GM23338 (cell line): ENCODE data around the gene CTNND2. TPM values are rescaled to one million over a fixed set of nuclear protein-coding genes. Genes with fewer than 3 reads are reported as not detected.

Source experiments
- ATAC-seq: fragments of 200-7000 bp; cut with Tn5 transposase; 3 replicates; pipeline ENCODE4 v1.9.1; 2020
- DNase-seq: peaks from one replicate; pipeline ENCODE4 v3.0.0-alpha.2; 2015; ENCODE audit warnings: low spot score
- H2AFZ ChIP-seq: fragments of 200-600 bp; sonication (generic); 2 replicates; pipeline ENCODE4 v1.8.0; 2016; ENCODE audit warnings: antibody characterized with exemption, mild to moderate bottlenecking, moderate library complexity
- H3F3A ChIP-seq: fragments of 200-600 bp; sonication (generic); replicated peaks from 2 replicates; pipeline ENCODE4 v1.8.0; 2017; ENCODE audit warnings: antibody characterized with exemption, mixed run types, low read depth
- H3K27ac ChIP-seq: fragments of 200-600 bp; sonication (generic); 2 replicates; pipeline ENCODE4 v1.6.1; 2016; ENCODE audit warnings: low read depth
- H3K27me3 ChIP-seq: fragments of 200-600 bp; sonication (generic); 2 replicates; pipeline ENCODE4 v1.8.0; 2016; ENCODE audit warnings: mild to moderate bottlenecking, mixed run types, moderate library complexity; ENCODE audit not compliant: insufficient read depth
- H3K36me3 ChIP-seq: fragments of 200-600 bp; sonication (generic); 2 replicates; pipeline ENCODE4 v1.8.0; 2016; ENCODE audit warnings: mild to moderate bottlenecking; ENCODE audit not compliant: insufficient read depth
- H3K4me1 ChIP-seq: fragments of 200-600 bp; sonication (generic); 2 replicates; pipeline ENCODE4 v1.8.0; 2016; ENCODE audit warnings: mild to moderate bottlenecking, moderate library complexity; ENCODE audit not compliant: insufficient read depth
- H3K4me2 ChIP-seq: fragments of 200-600 bp; sonication (generic); 2 replicates; pipeline ENCODE4 v1.7.1; 2017; ENCODE audit warnings: mixed run types
- H3K4me3 ChIP-seq: fragments of 200-600 bp; sonication (generic); 2 replicates; pipeline ENCODE4 v1.6.1; 2016; ENCODE audit warnings: mixed run types
- H3K79me2 ChIP-seq: fragments of 200-600 bp; sonication (generic); replicated peaks from 2 replicates; pipeline ENCODE4 v1.8.0; 2017; ENCODE audit warnings: mild to moderate bottlenecking; ENCODE audit not compliant: insufficient read depth
- H3K9me2 ChIP-seq: fragments of 200-600 bp; sonication (generic); 2 replicates; pipeline ENCODE4 v1.8.0; 2017; ENCODE audit not compliant: insufficient read depth
- H4K20me1 ChIP-seq: fragments of 200-600 bp; sonication (generic); replicated peaks from 2 replicates; pipeline ENCODE4 v1.8.0; 2017; ENCODE audit warnings: mild to moderate bottlenecking; ENCODE audit not compliant: insufficient read depth
- H3K27ac Mint-ChIP-seq: 2 replicates; pipeline ENCODE4 v1.8.0; 2020; ENCODE audit warnings: inconsistent platforms, mild to moderate bottlenecking, moderate library complexity, mixed read lengths
- H3K27me3 Mint-ChIP-seq: 3 replicates; pipeline ENCODE4 v1.8.0; 2022; ENCODE audit warnings: low read depth, mild to moderate bottlenecking, moderate library complexity, mixed read lengths, inconsistent platforms; ENCODE audit not compliant: insufficient read depth, poor library complexity
- H3K36me3 Mint-ChIP-seq: 3 replicates; pipeline ENCODE4 v1.8.0; 2021; ENCODE audit warnings: low read depth, mild to moderate bottlenecking, inconsistent platforms, moderate library complexity, mixed read lengths
- H3K4me1 Mint-ChIP-seq: 3 replicates; pipeline ENCODE4 v1.8.0; 2020; ENCODE audit warnings: mild to moderate bottlenecking, inconsistent platforms, mixed read lengths
- H3K4me3 Mint-ChIP-seq: 3 replicates; pipeline ENCODE4 v1.8.0; 2021; ENCODE audit warnings: moderate library complexity, mild to moderate bottlenecking, inconsistent platforms, mixed read lengths
- H3K9me3 Mint-ChIP-seq: 3 replicates; pipeline ENCODE4 v1.8.0; 2020; ENCODE audit warnings: moderate library complexity, mild to moderate bottlenecking, inconsistent platforms, mixed read lengths
- CREB1 ChIP-seq: fragments of 250-450 bp; sonication (Bioruptor Pico); IDR thresholded peaks from 2 replicates; pipeline ENCODE4 v1.5.0; 2020; ENCODE audit warnings: low read depth, mild to moderate bottlenecking, moderate library complexity
- EZH2 ChIP-seq: fragments of 200-600 bp; sonication (generic); IDR thresholded peaks from one replicate; pipeline ENCODE4 v1.8.0; 2017; ENCODE audit warnings: antibody characterized with exemption, mild to moderate bottlenecking, low read depth; ENCODE audit not compliant: unreplicated experiment
- EZH2phosphoT487 ChIP-seq: fragments of 200-600 bp; sonication (generic); IDR thresholded peaks from one replicate; pipeline ENCODE4 v1.8.1; 2018; ENCODE audit warnings: antibody characterized with exemption; ENCODE audit not compliant: unreplicated experiment
- JUNB ChIP-seq: IDR thresholded peaks from one replicate; pipeline ENCODE4 v1.6.1; 2016; ENCODE audit warnings: antibody characterized with exemption; ENCODE audit not compliant: unreplicated experiment
- NANOG ChIP-seq: IDR thresholded peaks from 2 replicates; pipeline ENCODE4 v1.6.1; 2016; ENCODE audit warnings: antibody characterized with exemption, borderline replicate concordance
- POLR2AphosphoS5 ChIP-seq: IDR thresholded peaks from 2 replicates; pipeline ENCODE4 v1.6.1; 2016; ENCODE audit warnings: antibody characterized with exemption, low read depth
- STAT1 ChIP-seq: IDR thresholded peaks from one replicate; pipeline ENCODE4 v1.6.1; 2016; ENCODE audit warnings: antibody characterized with exemption; ENCODE audit not compliant: unreplicated experiment
- ZNF114 ChIP-seq: fragments of 250-450 bp; sonication (Bioruptor Pico); IDR thresholded peaks from 2 replicates; pipeline ENCODE4 v1.5.0; 2020; ENCODE audit warnings: mild to moderate bottlenecking, moderate library complexity
- ZNF331 ChIP-seq: fragments of 250-450 bp; sonication (Bioruptor Pico); IDR thresholded peaks from 2 replicates; pipeline ENCODE4 v1.5.0; 2020; ENCODE audit warnings: low read depth, mild to moderate bottlenecking, moderate library complexity
- polyA plus RNA-seq: library from polyadenylated mRNA; unstranded; fragments of >200 nt; fragmentation: Nextera tagmentation; extraction: Ambion mirVana; gene quantifications from 2 replicates; pipeline ENCODE4 v1.2.1, GENCODE V29; 2016
- total RNA-seq: library from RNA; depleted of rRNA; stranded (reverse); fragments of >200 nt; shearing (Covaris generic); gene quantifications from 2 replicates; pipeline ENCODE4 v1.2.3, GENCODE V29; 2014
- TF ChIP-seq, protein P1 (sequence below), 2 experiments: fragments of 200-600 bp in 1 of 2; sonication (generic) in 1 of 2; conservative IDR thresholded peaks; 2 replicates each; pipeline versions ENCODE4 v1.5.1 to v1.6.1; 2016 to 2017; ENCODE audit warnings: antibody characterized with exemption in 2 of 2, low read depth in 2 of 2, mild to moderate bottlenecking in 2 of 2, moderate library complexity in 1 of 2
- TF ChIP-seq, protein P2 (sequence below): fragments of 250-450 bp; sonication (Bioruptor Pico); IDR thresholded peaks from 2 replicates; pipeline ENCODE4 v1.5.0; 2020; ENCODE audit warnings: mild to moderate bottlenecking, moderate library complexity
- TF ChIP-seq, protein P3 (sequence below): IDR thresholded peaks from one replicate; pipeline ENCODE4 v1.6.1; 2018; ENCODE audit warnings: antibody characterized with exemption; ENCODE audit not compliant: unreplicated experiment
- TF ChIP-seq, protein P4 (sequence below): IDR thresholded peaks from 2 replicates; pipeline ENCODE4 v1.6.1; 2016; ENCODE audit warnings: antibody characterized with exemption

CTNND2 gene
- total and polyA plus RNA-seq, 2 experiments from 2014 or later = 5.1 to 7.0 TPM

DNA sequence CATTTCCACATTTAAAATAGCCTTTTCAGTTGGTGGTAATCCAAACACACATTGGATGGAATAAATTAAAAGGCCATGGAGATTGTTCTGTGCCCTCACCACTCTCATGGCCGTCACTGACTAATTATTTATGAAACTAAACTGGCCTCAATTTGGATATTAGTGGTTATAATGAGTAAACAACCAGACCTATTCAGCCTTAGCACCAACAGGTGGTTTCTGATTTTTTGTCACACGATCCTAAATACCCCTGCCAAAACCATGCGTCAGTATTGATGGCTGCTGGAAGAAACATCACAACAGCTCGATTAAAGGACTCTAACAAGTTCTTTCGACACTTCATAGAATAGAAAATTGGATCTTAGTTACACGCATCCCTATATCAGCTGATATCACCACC, 867.2 kb downstream of the CTNND2 start:
- Histone ChIP-seq H4K20me1 (no peaks in the 10 kb centered on the region), H3K4me1 (no peaks in the 10 kb centered on the region), H3K4me3 (no peak overlapping the region), H2AFZ (no peak overlapping the region), H3F3A (no peaks in the 10 kb centered on the region), H3K27ac (no peak overlapping the region), H3K4me2 (no peak overlapping the region), H3K36me3 (no peaks in the 10 kb centered on the region), H3K27me3 (no peaks in the 10 kb centered on the region), H3K79me2 (no peaks in the 10 kb centered on the region), H3K9me2 (no peaks in the 10 kb centered on the region)
- no peaks in the 10 kb centered on the region for H3K4me1 Mint-ChIP-seq
- no peak overlapping the region for H3K4me3 Mint-ChIP-seq
- H3K27ac Mint-ChIP-seq = no peak overlapping the region
- DNase-seq = no peak
- no peaks in the 10 kb centered on the region for H3K36me3 Mint-ChIP-seq
- peaks cover under 1% of the 10 kb centered on the region; the same call in 1 of the 3 replicates for H3K9me3 Mint-ChIP-seq
- no peaks in the 10 kb centered on the region for H3K27me3 Mint-ChIP-seq
- TF ChIP-seq POLR2AphosphoS5 (no peak), EZH2phosphoT487 (no peak), JUNB (no peak), ZNF331 (CRISPR knock-in tag) (no peak), ZNF114 (CRISPR knock-in tag) (no peak), CREB1 (CRISPR knock-in tag) (no peak), NANOG (no peak), STAT1 (no peak), EZH2 (no peak)
- TF ChIP-seq, protein P1, sequence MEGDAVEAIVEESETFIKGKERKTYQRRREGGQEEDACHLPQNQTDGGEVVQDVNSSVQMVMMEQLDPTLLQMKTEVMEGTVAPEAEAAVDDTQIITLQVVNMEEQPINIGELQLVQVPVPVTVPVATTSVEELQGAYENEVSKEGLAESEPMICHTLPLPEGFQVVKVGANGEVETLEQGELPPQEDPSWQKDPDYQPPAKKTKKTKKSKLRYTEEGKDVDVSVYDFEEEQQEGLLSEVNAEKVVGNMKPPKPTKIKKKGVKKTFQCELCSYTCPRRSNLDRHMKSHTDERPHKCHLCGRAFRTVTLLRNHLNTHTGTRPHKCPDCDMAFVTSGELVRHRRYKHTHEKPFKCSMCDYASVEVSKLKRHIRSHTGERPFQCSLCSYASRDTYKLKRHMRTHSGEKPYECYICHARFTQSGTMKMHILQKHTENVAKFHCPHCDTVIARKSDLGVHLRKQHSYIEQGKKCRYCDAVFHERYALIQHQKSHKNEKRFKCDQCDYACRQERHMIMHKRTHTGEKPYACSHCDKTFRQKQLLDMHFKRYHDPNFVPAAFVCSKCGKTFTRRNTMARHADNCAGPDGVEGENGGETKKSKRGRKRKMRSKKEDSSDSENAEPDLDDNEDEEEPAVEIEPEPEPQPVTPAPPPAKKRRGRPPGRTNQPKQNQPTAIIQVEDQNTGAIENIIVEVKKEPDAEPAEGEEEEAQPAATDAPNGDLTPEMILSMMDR (conservative IDR thresholded peaks at IDR 0.05; ENCODE audit: low read depth in 2 of 2) = no peak
- TF ChIP-seq, protein P2, sequence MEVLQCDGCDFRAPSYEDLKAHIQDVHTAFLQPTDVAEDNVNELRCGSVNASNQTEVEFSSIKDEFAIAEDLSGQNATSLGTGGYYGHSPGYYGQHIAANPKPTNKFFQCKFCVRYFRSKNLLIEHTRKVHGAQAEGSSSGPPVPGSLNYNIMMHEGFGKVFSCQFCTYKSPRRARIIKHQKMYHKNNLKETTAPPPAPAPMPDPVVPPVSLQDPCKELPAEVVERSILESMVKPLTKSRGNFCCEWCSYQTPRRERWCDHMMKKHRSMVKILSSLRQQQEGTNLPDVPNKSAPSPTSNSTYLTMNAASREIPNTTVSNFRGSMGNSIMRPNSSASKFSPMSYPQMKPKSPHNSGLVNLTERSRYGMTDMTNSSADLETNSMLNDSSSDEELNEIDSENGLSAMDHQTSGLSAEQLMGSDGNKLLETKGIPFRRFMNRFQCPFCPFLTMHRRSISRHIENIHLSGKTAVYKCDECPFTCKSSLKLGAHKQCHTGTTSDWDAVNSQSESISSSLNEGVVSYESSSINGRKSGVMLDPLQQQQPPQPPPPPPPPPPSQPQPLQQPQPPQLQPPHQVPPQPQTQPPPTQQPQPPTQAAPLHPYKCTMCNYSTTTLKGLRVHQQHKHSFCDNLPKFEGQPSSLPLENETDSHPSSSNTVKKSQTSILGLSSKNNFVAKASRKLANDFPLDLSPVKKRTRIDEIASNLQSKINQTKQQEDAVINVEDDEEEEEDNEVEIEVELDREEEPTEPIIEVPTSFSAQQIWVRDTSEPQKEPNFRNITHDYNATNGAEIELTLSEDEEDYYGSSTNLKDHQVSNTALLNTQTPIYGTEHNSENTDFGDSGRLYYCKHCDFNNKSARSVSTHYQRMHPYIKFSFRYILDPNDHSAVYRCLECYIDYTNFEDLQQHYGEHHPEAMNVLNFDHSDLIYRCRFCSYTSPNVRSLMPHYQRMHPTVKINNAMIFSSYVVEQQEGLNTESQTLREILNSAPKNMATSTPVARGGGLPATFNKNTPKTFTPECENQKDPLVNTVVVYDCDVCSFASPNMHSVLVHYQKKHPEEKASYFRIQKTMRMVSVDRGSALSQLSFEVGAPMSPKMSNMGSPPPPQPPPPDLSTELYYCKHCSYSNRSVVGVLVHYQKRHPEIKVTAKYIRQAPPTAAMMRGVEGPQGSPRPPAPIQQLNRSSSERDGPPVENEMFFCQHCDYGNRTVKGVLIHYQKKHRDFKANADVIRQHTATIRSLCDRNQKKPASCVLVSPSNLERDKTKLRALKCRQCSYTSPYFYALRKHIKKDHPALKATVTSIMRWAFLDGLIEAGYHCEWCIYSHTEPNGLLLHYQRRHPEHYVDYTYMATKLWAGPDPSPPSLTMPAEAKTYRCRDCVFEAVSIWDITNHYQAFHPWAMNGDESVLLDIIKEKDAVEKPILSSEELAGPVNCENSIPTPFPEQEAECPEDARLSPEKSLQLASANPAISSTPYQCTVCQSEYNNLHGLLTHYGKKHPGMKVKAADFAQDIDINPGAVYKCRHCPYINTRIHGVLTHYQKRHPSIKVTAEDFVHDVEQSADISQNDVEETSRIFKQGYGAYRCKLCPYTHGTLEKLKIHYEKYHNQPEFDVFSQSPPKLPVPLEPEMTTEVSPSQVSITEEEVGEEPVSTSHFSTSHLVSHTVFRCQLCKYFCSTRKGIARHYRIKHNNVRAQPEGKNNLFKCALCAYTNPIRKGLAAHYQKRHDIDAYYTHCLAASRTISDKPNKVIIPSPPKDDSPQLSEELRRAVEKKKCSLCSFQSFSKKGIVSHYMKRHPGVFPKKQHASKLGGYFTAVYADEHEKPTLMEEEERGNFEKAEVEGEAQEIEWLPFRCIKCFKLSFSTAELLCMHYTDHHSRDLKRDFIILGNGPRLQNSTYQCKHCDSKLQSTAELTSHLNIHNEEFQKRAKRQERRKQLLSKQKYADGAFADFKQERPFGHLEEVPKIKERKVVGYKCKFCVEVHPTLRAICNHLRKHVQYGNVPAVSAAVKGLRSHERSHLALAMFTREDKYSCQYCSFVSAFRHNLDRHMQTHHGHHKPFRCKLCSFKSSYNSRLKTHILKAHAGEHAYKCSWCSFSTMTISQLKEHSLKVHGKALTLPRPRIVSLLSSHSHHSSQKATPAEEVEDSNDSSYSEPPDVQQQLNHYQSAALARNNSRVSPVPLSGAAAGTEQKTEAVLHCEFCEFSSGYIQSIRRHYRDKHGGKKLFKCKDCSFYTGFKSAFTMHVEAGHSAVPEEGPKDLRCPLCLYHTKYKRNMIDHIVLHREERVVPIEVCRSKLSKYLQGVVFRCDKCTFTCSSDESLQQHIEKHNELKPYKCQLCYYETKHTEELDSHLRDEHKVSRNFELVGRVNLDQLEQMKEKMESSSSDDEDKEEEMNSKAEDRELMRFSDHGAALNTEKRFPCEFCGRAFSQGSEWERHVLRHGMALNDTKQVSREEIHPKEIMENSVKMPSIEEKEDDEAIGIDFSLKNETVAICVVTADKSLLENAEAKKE (CRISPR knock-in tag) = no peak
- TF ChIP-seq, protein P3, sequence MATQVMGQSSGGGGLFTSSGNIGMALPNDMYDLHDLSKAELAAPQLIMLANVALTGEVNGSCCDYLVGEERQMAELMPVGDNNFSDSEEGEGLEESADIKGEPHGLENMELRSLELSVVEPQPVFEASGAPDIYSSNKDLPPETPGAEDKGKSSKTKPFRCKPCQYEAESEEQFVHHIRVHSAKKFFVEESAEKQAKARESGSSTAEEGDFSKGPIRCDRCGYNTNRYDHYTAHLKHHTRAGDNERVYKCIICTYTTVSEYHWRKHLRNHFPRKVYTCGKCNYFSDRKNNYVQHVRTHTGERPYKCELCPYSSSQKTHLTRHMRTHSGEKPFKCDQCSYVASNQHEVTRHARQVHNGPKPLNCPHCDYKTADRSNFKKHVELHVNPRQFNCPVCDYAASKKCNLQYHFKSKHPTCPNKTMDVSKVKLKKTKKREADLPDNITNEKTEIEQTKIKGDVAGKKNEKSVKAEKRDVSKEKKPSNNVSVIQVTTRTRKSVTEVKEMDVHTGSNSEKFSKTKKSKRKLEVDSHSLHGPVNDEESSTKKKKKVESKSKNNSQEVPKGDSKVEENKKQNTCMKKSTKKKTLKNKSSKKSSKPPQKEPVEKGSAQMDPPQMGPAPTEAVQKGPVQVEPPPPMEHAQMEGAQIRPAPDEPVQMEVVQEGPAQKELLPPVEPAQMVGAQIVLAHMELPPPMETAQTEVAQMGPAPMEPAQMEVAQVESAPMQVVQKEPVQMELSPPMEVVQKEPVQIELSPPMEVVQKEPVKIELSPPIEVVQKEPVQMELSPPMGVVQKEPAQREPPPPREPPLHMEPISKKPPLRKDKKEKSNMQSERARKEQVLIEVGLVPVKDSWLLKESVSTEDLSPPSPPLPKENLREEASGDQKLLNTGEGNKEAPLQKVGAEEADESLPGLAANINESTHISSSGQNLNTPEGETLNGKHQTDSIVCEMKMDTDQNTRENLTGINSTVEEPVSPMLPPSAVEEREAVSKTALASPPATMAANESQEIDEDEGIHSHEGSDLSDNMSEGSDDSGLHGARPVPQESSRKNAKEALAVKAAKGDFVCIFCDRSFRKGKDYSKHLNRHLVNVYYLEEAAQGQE = no peak
- TF ChIP-seq, protein P4, sequence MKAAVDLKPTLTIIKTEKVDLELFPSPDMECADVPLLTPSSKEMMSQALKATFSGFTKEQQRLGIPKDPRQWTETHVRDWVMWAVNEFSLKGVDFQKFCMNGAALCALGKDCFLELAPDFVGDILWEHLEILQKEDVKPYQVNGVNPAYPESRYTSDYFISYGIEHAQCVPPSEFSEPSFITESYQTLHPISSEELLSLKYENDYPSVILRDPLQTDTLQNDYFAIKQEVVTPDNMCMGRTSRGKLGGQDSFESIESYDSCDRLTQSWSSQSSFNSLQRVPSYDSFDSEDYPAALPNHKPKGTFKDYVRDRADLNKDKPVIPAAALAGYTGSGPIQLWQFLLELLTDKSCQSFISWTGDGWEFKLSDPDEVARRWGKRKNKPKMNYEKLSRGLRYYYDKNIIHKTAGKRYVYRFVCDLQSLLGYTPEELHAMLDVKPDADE = no peak
- ATAC-seq = no peak
